GM10266 (cell line): ENCODE results near the gene KIF14.
A peak's percentile ranks its signal among the peaks of the same experiment; 100 is the strongest.
"Not testable (repeated sequence)": the region's sequence is repeated elsewhere in the genome, so short reads cannot be mapped to it uniquely, and the experiment has no call there.

Experiments
- DNase-seq: peaks from one replicate; pipeline ENCODE4 v3.0.0; 2012; ENCODE audit errors: extremely low spot score
- CTCF ChIP-seq: IDR thresholded peaks from 2 replicates; pipeline ENCODE4 v1.5.1; 2012; ENCODE audit warnings: mild to moderate bottlenecking, low read depth; ENCODE audit not compliant: control insufficient read depth, insufficient read depth; ENCODE audit errors: missing control alignments

The KIF14 gene

GRCh38 chr1:200631375-200631774 lies 10.8 kb upstream of the KIF14 start:
- no peak for TF ChIP-seq CTCF
- no peak for DNase-seq

GRCh38 chr1:200630515-200630899 lies 10.0 kb upstream of the KIF14 start:
- DNase-seq, result not testable (repeated sequence)

- DNase-seq, result no peak
- TF ChIP-seq CTCF, result no peak
These were observed 9.4 kb upstream of the KIF14 start for GRCh38 chr1:200629876-200630514.

- TF ChIP-seq CTCF, result no peak
- DNase-seq, result peak; percentile 65
These were observed 7.8 kb upstream of the KIF14 start for GRCh38 chr1:200628223-200628881.

- DNase-seq, result peak; percentile 21
- TF ChIP-seq CTCF, result no peak
These were observed 7.1 kb upstream of the KIF14 start for GRCh38 chr1:200627575-200628222.

GRCh38 chr1:200626853-200627534 lies 6.4 kb upstream of the KIF14 start:
- DNase-seq, result no peak
- TF ChIP-seq CTCF, result no peak

- peak; percentile 51 for DNase-seq
- no peak for TF ChIP-seq CTCF
These were observed 4.9 kb upstream of the KIF14 start for GRCh38 chr1:200625381-200625824.
